MM.1S (cell line): ENCODE data around the gene ARID1A.

ENCODE experiments used
- DNase-seq: peaks from one replicate; pipeline ENCODE4 v3.0.0-alpha.2; 2015
- H2AFZ ChIP-seq: fragments of 300-600 bp; sonication (generic); 2 replicates; pipeline ENCODE4 v1.6.0; 2016; ENCODE audit warnings: antibody characterized with exemption, low read length
- H3F3A ChIP-seq: fragments of 300-600 bp; sonication (generic); 2 replicates; pipeline ENCODE4 v1.6.1; 2016; ENCODE audit warnings: mild to moderate bottlenecking, antibody characterized with exemption, low read length, moderate library complexity, mixed read lengths; ENCODE audit not compliant: insufficient read depth
- H3K27ac ChIP-seq: fragments of 300-600 bp; sonication (generic); 2 replicates; pipeline ENCODE4 v1.5.1; 2016; ENCODE audit warnings: mild to moderate bottlenecking, low read length
- H3K27me3 ChIP-seq: fragments of 300-600 bp; sonication (generic); replicated peaks from 2 replicates; pipeline ENCODE4 v1.6.0; 2016; ENCODE audit warnings: low read length; ENCODE audit not compliant: insufficient read depth
- H3K36me3 ChIP-seq: fragments of 300-600 bp; sonication (generic); replicated peaks from 2 replicates; pipeline ENCODE4 v1.6.1; 2016; ENCODE audit warnings: mild to moderate bottlenecking, low read length, mixed read lengths; ENCODE audit not compliant: insufficient read depth
- H3K4me1 ChIP-seq: fragments of 300-600 bp; sonication (generic); 2 replicates; pipeline ENCODE4 v1.6.1; 2016; ENCODE audit warnings: low read length, mixed read lengths
- H3K4me2 ChIP-seq: fragments of 300-600 bp; sonication (generic); 2 replicates; pipeline ENCODE4 v1.6.0; 2016; ENCODE audit warnings: low read depth, low read length
- H3K4me3 ChIP-seq: fragments of 300-600 bp; sonication (generic); 2 replicates; pipeline ENCODE4 v1.5.1; 2016; ENCODE audit warnings: low read length, mixed read lengths
- H3K79me2 ChIP-seq: fragments of 300-600 bp; sonication (generic); 2 replicates; pipeline ENCODE4 v1.6.1; 2016; ENCODE audit warnings: mixed run types, low read length, mixed read lengths
- H3K9ac ChIP-seq: fragments of 300-600 bp; sonication (generic); 2 replicates; pipeline ENCODE4 v1.6.1; 2016; ENCODE audit warnings: low read length, mixed read lengths
- H3K9me2 ChIP-seq: fragments of 300-600 bp; sonication (generic); replicated peaks from 2 replicates; pipeline ENCODE4 v1.6.1; 2016; ENCODE audit warnings: mild to moderate bottlenecking, low read length, mixed read lengths; ENCODE audit not compliant: insufficient read depth
- H3K9me3 ChIP-seq: fragments of 300-600 bp; sonication (generic); replicated peaks from 2 replicates; pipeline ENCODE4 v1.6.1; 2016; ENCODE audit warnings: mild to moderate bottlenecking, low read length, mixed read lengths; ENCODE audit not compliant: insufficient read depth
- H4K20me1 ChIP-seq: fragments of 300-600 bp; sonication (generic); 2 replicates; pipeline ENCODE4 v1.6.1; 2016; ENCODE audit warnings: mild to moderate bottlenecking, low read length, moderate library complexity, mixed read lengths; ENCODE audit not compliant: insufficient read depth
- CTCF ChIP-seq: fragments of 300-600 bp; sonication (generic); IDR thresholded peaks from 2 replicates; pipeline ENCODE4 v1.5.1; 2016; ENCODE audit warnings: antibody characterized with exemption, low read length, mixed read lengths
- EZH2 ChIP-seq: fragments of 300-600 bp; sonication (generic); optimal IDR thresholded peaks from 2 replicates; pipeline ENCODE3; 2017; ENCODE audit warnings: low read depth, mild to moderate bottlenecking, antibody characterized with exemption, low read length, mixed read lengths
- EZH2phosphoT487 ChIP-seq: fragments of 300-600 bp; sonication (generic); IDR thresholded peaks from 2 replicates; pipeline ENCODE4 v1.6.1; 2018; ENCODE audit warnings: antibody characterized with exemption, low read length

ARID1A gene

GRCh38 chr1:26827663-26828062 is 131.8 kb downstream of the ARID1A start:
- DNase-seq: no peak
- peak overlapping the region; percentile 82 for H3K4me2 ChIP-seq
- TF ChIP-seq EZH2phosphoT487: no peak
- TF ChIP-seq EZH2: no peak
- TF ChIP-seq CTCF: no peak
- no peaks in the 10 kb centered on the region for H3K9me2 ChIP-seq
- H3K9me3 ChIP-seq: no peaks in the 10 kb centered on the region
- H3K36me3 ChIP-seq: no peaks in the 10 kb centered on the region
- peak overlapping the region; percentile 70 for H3K9ac ChIP-seq
- no peak overlapping the region for H2AFZ ChIP-seq
- no peaks in the 10 kb centered on the region for H4K20me1 ChIP-seq
- H3K27me3 ChIP-seq: no peaks in the 10 kb centered on the region
- H3F3A ChIP-seq: peaks cover 15% of the 10 kb centered on the region
- H3K4me1 ChIP-seq: peaks cover 36% of the 10 kb centered on the region
- H3K4me3 ChIP-seq: peak overlapping the region; percentile 64
- peaks cover 60% of the 10 kb centered on the region for H3K79me2 ChIP-seq
- no peak overlapping the region for H3K27ac ChIP-seq

- Histone ChIP-seq H3K4me1 (peaks cover 44% of the 10 kb centered on the region), H3K4me2 (peak overlapping the region; percentile 56), H3K4me3 (peak overlapping the region; percentile 43; the same call in 1 of the 2 replicates)
Measured at GRCh38 chr1:26828411-26828991, 132.7 kb downstream of the ARID1A start.

GRCh38 chr1:26829184-26829911 is 133.5 kb downstream of the ARID1A start:
- no peaks in the 10 kb centered on the region for H3K9me3 ChIP-seq
- peaks cover 69% of the 10 kb centered on the region for H3K79me2 ChIP-seq
- peak overlapping the region; percentile 33; the same call in 1 of the 2 replicates for H3K27ac ChIP-seq
- H3K4me2 ChIP-seq: peak overlapping the region; percentile 56
- no peak overlapping the region; the same call in 1 of the 2 replicates for H3K9ac ChIP-seq
- no peaks in the 10 kb centered on the region for H3K36me3 ChIP-seq
- H3F3A ChIP-seq: peaks cover 29% of the 10 kb centered on the region
- no peak overlapping the region for H2AFZ ChIP-seq
- no peaks in the 10 kb centered on the region for H3K27me3 ChIP-seq
- no peaks in the 10 kb centered on the region for H4K20me1 ChIP-seq
- no peak overlapping the region for H3K4me3 ChIP-seq
- peaks cover 50% of the 10 kb centered on the region for H3K4me1 ChIP-seq
- no peak for DNase-seq
- no peaks in the 10 kb centered on the region for H3K9me2 ChIP-seq
- TF ChIP-seq CTCF (no peak), EZH2 (no peak), EZH2phosphoT487 (no peak)

More at GRCh38 chr1:26828411-26828991, 132.7 kb downstream of the ARID1A start:
- no peaks in the 10 kb centered on the region for H3K36me3 ChIP-seq
- no peak for DNase-seq
- H3K27me3 ChIP-seq: no peaks in the 10 kb centered on the region
- H3K79me2 ChIP-seq: peaks cover 65% of the 10 kb centered on the region
- H3F3A ChIP-seq: peaks cover 23% of the 10 kb centered on the region
- H3K9ac ChIP-seq: no peak overlapping the region; the same call in 1 of the 2 replicates
- TF ChIP-seq CTCF: no peak
- H2AFZ ChIP-seq: no peak overlapping the region
- H3K9me3 ChIP-seq: no peaks in the 10 kb centered on the region
- H3K27ac ChIP-seq: peak overlapping the region; percentile 33; the same call in 1 of the 2 replicates
- H3K9me2 ChIP-seq: no peaks in the 10 kb centered on the region
- no peaks in the 10 kb centered on the region for H4K20me1 ChIP-seq
